Stomach smooth muscle (tissue), 2 donors: ENCODE data around the gene NT5DC4.

ENCODE experiments used
- H3K27ac ChIP-seq: one replicate; pipeline ENCODE4 v1.7.0; 2013; ENCODE audit warnings: mild to moderate bottlenecking, low read length, inconsistent platforms
- H3K27me3 ChIP-seq, 2 donors: one replicate each; pipeline ENCODE4 v1.7.0; 2013; ENCODE audit warnings: low read length in 2 of 2; ENCODE audit not compliant: insufficient read depth in 2 of 2, control insufficient read depth in 1 of 2
- H3K36me3 ChIP-seq, 2 donors: one replicate each; pipeline ENCODE4 v1.7.0; 2013; ENCODE audit warnings: low read length in 2 of 2; ENCODE audit not compliant: control insufficient read depth in 2 of 2, insufficient read depth in 2 of 2
- H3K4me1 ChIP-seq: one replicate; pipeline ENCODE4 v1.7.0; 2013; ENCODE audit warnings: low read length; ENCODE audit not compliant: control insufficient read depth, insufficient read depth
- H3K4me3 ChIP-seq, 2 donors: one replicate each; pipeline ENCODE4 v1.7.0; 2013; ENCODE audit warnings: low read length in 2 of 2
- H3K9ac ChIP-seq, 2 donors: one replicate each; pipeline ENCODE4 v1.7.0; 2013; ENCODE audit warnings: low read length in 2 of 2, mild to moderate bottlenecking in 1 of 2
- H3K9me3 ChIP-seq, 2 donors: one replicate each; pipeline ENCODE4 v1.7.0; 2013; ENCODE audit warnings: low read length in 2 of 2; ENCODE audit not compliant: control insufficient read depth in 2 of 2
- donor health status: healthy.
- donor health status: Pancreatic carcinoma.

Gene NT5DC4

GRCh38 chr2:112686348-112687217 is 34.2 kb upstream of the NT5DC4 start:
- Histone ChIP-seq H3K27me3 (no peaks in the 10 kb centered on the region), H3K4me1 (no peaks in the 10 kb centered on the region), H3K36me3 (no peaks in the 10 kb centered on the region), H3K9ac (no peak overlapping the region), H3K4me3 (no peak overlapping the region), H3K27ac (no peak overlapping the region), H3K9me3 (no peaks in the 10 kb centered on the region)

GRCh38 chr2:112687522-112687921 is 33.3 kb upstream of the NT5DC4 start:
- Histone ChIP-seq H3K9me3 (no peaks in the 10 kb centered on the region), H3K4me3 (no peak overlapping the region), H3K27me3 (no peaks in the 10 kb centered on the region), H3K4me1 (no peaks in the 10 kb centered on the region), H3K9ac (no peak overlapping the region), H3K27ac (no peak overlapping the region), H3K36me3 (no peaks in the 10 kb centered on the region)

DNA sequence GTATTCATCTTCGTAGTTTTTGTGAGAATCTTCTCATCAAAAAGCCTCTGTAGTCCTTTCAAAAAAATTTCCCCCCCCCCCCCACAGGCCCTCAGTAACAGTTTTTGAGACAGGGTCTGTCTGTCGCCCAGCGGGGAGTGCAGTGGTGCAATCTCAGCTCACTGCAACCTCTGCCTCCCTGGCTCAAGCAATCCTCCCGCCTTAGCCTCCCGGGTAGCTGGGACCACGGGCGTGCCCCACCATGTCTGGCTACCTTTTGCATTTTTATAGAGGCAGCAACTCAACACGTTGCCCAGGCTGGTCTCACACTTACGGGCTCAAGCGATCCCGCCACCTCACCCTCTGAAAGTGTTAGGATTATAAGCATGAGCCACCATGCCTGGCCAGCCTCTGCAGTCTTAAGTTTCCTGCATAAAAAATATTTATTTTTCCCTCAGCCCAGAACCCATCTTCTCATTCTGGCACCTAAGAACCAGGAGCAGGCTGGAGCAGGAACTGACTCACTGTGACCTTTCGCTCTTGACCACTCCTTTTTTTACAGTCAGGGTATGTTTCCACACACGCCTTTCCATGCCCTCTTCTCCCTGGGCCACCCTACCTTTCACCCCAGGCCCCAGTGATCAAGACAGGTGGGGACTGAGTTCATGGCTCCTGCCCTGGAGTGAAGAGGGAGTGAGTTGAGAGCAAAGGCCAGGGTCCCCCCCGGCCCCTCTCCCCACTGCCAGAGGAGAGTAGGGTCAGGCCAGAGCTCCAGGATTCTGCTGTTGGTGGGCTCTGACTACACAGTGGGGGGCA is 32.5 kb upstream of the NT5DC4 start:
- H3K9me3 ChIP-seq = no peaks in the 10 kb centered on the region
- H3K4me1 ChIP-seq = peaks cover 3% of the 10 kb centered on the region
- H3K36me3 ChIP-seq = no peaks in the 10 kb centered on the region
- H3K9ac ChIP-seq = no peak overlapping the region
- H3K27ac ChIP-seq = no peak overlapping the region
- H3K4me3 ChIP-seq = no peak overlapping the region
- H3K27me3 ChIP-seq = no peaks in the 10 kb centered on the region

- H3K27ac ChIP-seq = no peak overlapping the region
- H3K4me1 ChIP-seq = peaks cover 3% of the 10 kb centered on the region
- H3K27me3 ChIP-seq = no peaks in the 10 kb centered on the region
- no peak overlapping the region for H3K9ac ChIP-seq
- no peaks in the 10 kb centered on the region for H3K36me3 ChIP-seq
- no peak overlapping the region for H3K4me3 ChIP-seq
- no peaks in the 10 kb centered on the region for H3K9me3 ChIP-seq
Measured at GRCh38 chr2:112690853-112691401, 29.9 kb upstream of the NT5DC4 start.

DNA sequence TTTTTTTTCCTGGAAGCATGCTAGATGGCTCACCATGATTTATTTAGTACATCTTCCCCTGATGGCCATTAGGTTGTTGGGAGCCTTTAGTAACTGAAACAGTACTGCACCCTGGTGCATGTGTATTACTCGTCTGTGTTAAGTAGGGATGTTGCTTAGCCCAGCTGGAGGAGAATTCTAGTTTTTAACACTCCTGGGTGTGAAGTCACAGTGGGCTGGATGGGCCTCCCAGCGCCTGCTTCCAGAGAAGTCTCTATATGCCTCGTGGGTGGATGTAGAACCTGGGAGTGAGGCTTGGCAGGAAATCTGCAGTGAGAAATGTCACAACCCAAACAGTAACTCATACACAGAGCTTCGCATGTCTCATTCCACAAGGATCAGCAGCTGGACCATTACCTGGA is 28.9 kb upstream of the NT5DC4 start:
- Histone ChIP-seq H3K4me1 (peaks cover 3% of the 10 kb centered on the region), H3K9ac (no peak overlapping the region), H3K36me3 (no peaks in the 10 kb centered on the region), H3K27ac (no peak overlapping the region), H3K27me3 (no peaks in the 10 kb centered on the region), H3K4me3 (no peak overlapping the region), H3K9me3 (no peaks in the 10 kb centered on the region)

GRCh38 chr2:112692495-112692911 is 28.3 kb upstream of the NT5DC4 start:
- H3K9me3 ChIP-seq = no peaks in the 10 kb centered on the region
- peaks cover 3% of the 10 kb centered on the region for H3K4me1 ChIP-seq
- H3K27ac ChIP-seq = no peak overlapping the region
- H3K9ac ChIP-seq = no peak overlapping the region
- no peak overlapping the region for H3K4me3 ChIP-seq
- no peaks in the 10 kb centered on the region for H3K36me3 ChIP-seq
- no peaks in the 10 kb centered on the region for H3K27me3 ChIP-seq

DNA sequence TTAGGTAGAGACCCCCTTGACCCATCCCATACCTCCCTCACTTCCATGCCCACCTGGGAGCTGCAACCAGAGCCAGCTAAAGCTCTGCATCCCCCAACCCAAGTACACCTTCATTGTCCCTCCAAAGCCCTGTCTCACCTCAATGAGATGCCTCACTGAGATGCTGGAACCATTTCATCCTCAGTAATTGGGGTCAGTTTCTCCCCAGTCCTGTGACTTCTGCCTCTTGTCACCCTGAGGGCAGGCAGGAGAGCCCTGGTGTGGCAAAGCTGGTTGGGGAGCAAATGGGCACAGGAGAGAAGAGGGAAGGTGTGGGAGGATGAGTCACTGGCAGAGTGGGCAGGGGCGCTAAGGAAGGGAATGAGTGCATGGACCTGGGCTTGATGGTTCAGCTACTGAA is 27.9 kb upstream of the NT5DC4 start:
- no peaks in the 10 kb centered on the region for H3K9me3 ChIP-seq
- H3K27me3 ChIP-seq = no peaks in the 10 kb centered on the region
- H3K36me3 ChIP-seq = no peaks in the 10 kb centered on the region
- H3K4me1 ChIP-seq = peaks cover 3% of the 10 kb centered on the region
- H3K9ac ChIP-seq = no peak overlapping the region
- H3K4me3 ChIP-seq = no peak overlapping the region
- no peak overlapping the region for H3K27ac ChIP-seq

GRCh38 chr2:112693596-112693995 is 27.2 kb upstream of the NT5DC4 start:
- Histone ChIP-seq H3K27ac (no peak overlapping the region), H3K4me1 (peaks cover 3% of the 10 kb centered on the region)

DNA sequence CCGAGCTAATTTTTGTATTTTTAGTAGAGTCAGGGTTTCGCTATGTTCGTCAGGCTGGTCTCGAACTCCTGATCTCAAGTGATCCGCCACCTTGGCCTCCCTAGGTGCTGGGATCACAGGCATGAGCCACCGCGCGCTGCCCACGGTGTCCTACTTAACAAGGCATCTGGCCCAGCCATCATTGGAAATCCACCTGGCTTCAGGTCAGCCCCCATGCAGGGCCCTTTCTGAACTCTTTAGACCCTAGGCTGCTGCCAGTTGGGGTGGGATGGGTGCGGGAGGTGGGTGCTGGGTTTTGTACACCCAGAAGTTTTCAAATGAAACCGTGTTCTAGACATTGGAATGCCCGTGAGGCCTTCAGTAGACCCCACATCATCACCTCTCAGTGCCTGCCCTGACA is 26.6 kb upstream of the NT5DC4 start:
- no peak overlapping the region for H3K27ac ChIP-seq
- peaks cover 3% of the 10 kb centered on the region for H3K4me1 ChIP-seq
- H3K9ac ChIP-seq = no peak overlapping the region
- H3K27me3 ChIP-seq = no peaks in the 10 kb centered on the region
- H3K4me3 ChIP-seq = no peak overlapping the region
- H3K9me3 ChIP-seq = no peaks in the 10 kb centered on the region
- no peaks in the 10 kb centered on the region for H3K36me3 ChIP-seq

More at GRCh38 chr2:112693596-112693995, 27.2 kb upstream of the NT5DC4 start:
- H3K9ac ChIP-seq = no peak overlapping the region
- H3K4me3 ChIP-seq = no peak overlapping the region
- H3K27me3 ChIP-seq = no peaks in the 10 kb centered on the region
- no peaks in the 10 kb centered on the region for H3K36me3 ChIP-seq
- no peaks in the 10 kb centered on the region for H3K9me3 ChIP-seq

DNA sequence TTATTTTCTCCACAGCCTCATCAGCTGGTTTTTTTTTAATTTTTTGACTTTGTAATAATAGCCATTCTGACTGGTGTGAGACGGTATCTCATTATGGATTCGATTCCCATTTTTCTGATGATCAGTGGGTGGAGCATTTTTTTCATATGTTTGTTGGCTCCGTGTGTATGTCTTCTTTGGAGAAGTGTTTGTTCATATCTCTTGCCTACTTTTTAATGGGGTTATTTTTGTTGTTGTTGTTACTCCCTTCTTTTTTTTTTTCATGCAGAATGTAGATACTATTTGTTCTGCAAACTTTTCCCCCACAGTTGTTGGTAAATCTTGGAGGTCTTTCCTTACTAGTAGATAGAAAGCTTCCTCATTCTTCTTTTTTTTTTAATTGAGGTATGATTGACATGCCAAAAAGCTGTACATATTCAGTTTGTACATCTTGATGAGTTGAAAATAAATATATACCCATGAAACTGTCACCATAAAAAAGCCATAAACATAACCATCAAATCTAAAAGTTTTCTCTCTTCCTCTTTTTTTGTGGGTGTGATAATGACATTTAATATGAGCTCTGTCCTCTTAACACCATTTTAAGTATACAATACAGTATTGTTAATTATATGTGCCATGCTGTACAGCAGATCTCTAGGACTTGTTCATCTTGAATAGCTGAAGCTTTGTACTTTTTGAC is 21.8 kb upstream of the NT5DC4 start:
- no peaks in the 10 kb centered on the region for H3K9me3 ChIP-seq
- H3K4me1 ChIP-seq = no peaks in the 10 kb centered on the region
- no peaks in the 10 kb centered on the region for H3K36me3 ChIP-seq
- H3K4me3 ChIP-seq = no peak overlapping the region
- no peak overlapping the region for H3K27ac ChIP-seq
- H3K9ac ChIP-seq = no peak overlapping the region
- H3K27me3 ChIP-seq = no peaks in the 10 kb centered on the region
